Muscle of arm (tissue), 12 donors: ENCODE measurements around the gene SMAD1. TPM values are rescaled to one million over a fixed set of nuclear protein-coding genes. Genes with fewer than 3 reads are reported as not detected.
A peak's percentile ranks its signal among the peaks of the same experiment; 100 is the strongest.
"Not testable (repeated sequence)": the region's sequence is repeated elsewhere in the genome, so short reads cannot be mapped to it uniquely, and the experiment has no call there.

Experiments used
- DNase-seq: peaks from one replicate; pipeline ENCODE4 v3.0.0-alpha.2; 2013
- polyA plus RNA-seq, 12 donors: library from polyadenylated mRNA; unstranded; fragments of 120-200 nt; gene quantifications; one replicate each; pipeline ENCODE4 v1.2.1, GENCODE V29; 2013; ENCODE audit not compliant: insufficient read length in 12 of 12

SMAD1 gene
- polyA plus RNA-seq, 12 donors: 58.7 to 123 (median 72.4) TPM; not detected in 1

GRCh38 chr4:145524552-145524951 lies 42.9 kb downstream of the SMAD1 start:
- DNase-seq: no peak

- DNase-seq: no peak
These were observed 43.7 kb downstream of the SMAD1 start for GRCh38 chr4:145525291-145525740.

- no peak for DNase-seq
These were observed 46.1 kb downstream of the SMAD1 start for GRCh38 chr4:145527773-145528172.

GRCh38 chr4:145528601-145529000 lies 46.9 kb downstream of the SMAD1 start:
- DNase-seq: no peak

GRCh38 chr4:145530189-145530588 lies 48.5 kb downstream of the SMAD1 start:
- DNase-seq: no peak

GRCh38 chr4:145530662-145531061 lies 49.0 kb downstream of the SMAD1 start:
- DNase-seq: no peak

GRCh38 chr4:145531223-145531622 lies 49.6 kb downstream of the SMAD1 start:
- no peak for DNase-seq

- no peak for DNase-seq
These were observed 50.2 kb downstream of the SMAD1 start for GRCh38 chr4:145531859-145532258.

- no peak for DNase-seq
These were observed 51.3 kb downstream of the SMAD1 start for GRCh38 chr4:145533001-145533400.

GRCh38 chr4:145533415-145533814 lies 51.8 kb downstream of the SMAD1 start:
- not testable (repeated sequence) for DNase-seq

- no peak for DNase-seq
These were observed 52.3 kb downstream of the SMAD1 start for GRCh38 chr4:145533961-145534360.

GRCh38 chr4:145535202-145535601 lies 53.5 kb downstream of the SMAD1 start:
- no peak for DNase-seq

- DNase-seq: no peak
These were observed 54.4 kb downstream of the SMAD1 start for GRCh38 chr4:145536044-145536443.

- DNase-seq: no peak
These were observed 56.9 kb downstream of the SMAD1 start for GRCh38 chr4:145538596-145538995.

- no peak for DNase-seq
These were observed 58.0 kb downstream of the SMAD1 start for GRCh38 chr4:145539671-145540070.

- DNase-seq: no peak
These were observed 58.6 kb downstream of the SMAD1 start for GRCh38 chr4:145540235-145540634.

- DNase-seq: no peak
These were observed 59.7 kb downstream of the SMAD1 start for GRCh38 chr4:145541346-145541745.

GRCh38 chr4:145545031-145545430 lies 63.4 kb downstream of the SMAD1 start:
- no peak for DNase-seq

- DNase-seq: peak; percentile 82
These were observed 64.0 kb downstream of the SMAD1 start for GRCh38 chr4:145545538-145546174.

- no peak for DNase-seq
These were observed 64.7 kb downstream of the SMAD1 start for GRCh38 chr4:145546175-145546915.

- DNase-seq: no peak
These were observed 70.0 kb downstream of the SMAD1 start for GRCh38 chr4:145551660-145552059.

GRCh38 chr4:145552181-145552822 lies 70.6 kb downstream of the SMAD1 start:
- DNase-seq: no peak

GRCh38 chr4:145553375-145553774 lies 71.7 kb downstream of the SMAD1 start:
- no peak for DNase-seq
